G401.6 (cell line): ENCODE data around the gene SMYD3.

ENCODE experiments used
- FAIRE-seq: peaks from 2 replicates; lab custom pipeline; 2012; peaks lifted over from hg19 to GRCh38; lab: Jason Lieb, UNC

SMYD3 gene

DNA sequence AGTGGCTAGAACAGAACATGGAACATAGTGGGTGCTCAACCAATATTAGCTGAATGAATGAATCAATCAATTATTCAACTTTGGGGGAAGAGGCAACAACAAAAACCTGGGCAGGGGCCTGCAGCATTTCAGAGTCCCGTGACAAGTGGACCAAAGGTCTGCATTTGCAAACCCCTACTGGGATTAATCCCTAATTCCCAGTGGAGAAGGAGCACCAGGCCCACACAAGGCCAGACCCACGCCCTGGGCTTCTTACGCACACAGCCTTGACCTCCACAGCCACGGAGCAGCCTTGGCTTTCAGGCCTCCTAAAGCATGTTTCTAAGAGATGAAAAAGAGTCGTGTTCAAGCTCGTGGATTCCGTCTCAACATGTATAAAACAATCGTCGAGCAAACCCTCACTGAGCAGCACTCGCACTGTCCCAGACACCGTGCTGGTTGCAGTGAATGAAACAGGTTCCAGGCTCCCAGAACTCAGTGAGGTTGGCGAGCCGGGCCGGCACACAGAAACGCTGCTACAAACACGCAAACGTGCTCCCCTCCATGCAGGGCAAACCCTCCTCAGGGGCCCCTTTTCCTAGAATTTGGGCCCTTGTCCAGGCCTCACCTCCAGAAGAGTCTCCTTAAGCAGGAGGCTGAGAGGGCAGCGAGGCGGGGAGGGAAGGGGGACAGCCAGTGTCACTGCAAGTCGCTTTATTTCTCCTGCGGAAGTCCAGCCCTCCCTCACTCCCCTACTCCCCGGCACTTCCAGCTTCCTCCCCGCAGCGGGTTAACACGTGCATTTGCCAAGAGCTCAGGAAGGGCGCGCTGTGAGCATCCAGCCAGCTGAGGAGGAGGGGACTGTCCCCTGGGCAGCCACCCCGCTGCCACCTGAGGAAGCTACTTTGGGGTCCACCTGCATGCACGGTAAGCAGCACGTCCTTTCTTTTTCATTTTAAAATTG, 795.8 kb downstream of the SMYD3 start:
- no peak for FAIRE-seq

DNA sequence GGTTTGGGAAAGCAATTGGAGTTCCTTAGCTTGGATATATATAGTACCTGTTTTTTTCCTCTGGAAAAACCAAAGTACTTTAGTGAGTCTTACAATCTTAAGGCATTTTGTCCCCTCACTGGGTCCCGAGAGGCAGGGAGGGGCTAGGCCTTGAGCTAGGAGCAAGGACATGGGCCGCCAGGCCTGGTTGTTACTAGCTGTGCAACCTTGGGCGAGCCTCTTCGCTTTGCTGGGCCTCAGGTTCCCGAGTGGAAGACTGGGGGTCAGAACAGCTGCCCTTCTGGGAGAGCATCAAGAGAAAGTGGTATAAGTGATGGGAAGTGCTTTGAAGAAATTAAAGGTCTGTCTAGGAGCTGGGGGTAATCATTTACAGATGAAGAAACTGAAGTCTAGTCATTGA, 799.1 kb downstream of the SMYD3 start:
- no peak for FAIRE-seq

DNA sequence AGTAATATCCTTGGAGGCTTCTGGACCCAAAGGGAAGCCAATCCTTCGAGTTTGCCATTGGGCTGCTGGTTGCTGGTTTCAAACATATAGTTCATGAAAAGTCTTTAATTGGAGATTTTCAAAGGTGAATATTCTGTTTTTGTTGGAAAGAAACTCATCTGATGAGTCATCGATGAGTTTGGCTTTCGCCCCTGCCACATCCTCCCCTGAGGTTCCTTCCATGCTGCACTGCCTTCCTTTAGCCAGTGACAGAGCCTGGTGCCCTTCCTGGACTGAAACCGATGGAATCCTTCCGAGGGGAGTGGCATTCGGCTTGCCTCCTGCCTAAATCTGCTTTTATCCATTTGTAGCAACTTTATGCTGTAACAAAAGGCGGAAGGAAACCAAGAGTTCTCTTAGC, 802.3 kb downstream of the SMYD3 start:
- no peak for FAIRE-seq

DNA sequence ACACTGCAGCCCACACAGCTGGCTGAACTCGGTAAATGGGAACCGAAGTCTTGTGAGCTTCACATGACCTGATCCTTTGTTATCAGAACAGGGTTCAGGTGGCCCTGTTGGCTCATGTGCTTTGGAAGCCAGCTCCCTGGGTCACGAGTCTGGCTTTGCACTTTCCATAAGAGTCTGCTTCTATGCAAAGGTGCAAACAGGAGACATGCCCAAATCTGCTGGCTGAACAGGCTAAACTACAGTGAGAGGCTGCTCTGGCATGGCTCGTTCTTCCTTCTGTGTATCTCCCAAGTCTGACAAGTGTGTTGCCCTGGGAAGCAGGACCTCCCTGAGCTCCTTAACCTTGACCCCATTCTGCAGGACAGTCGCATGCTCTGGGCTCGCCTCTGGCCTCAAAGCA, 802.7 kb downstream of the SMYD3 start:
- no peak for FAIRE-seq

DNA sequence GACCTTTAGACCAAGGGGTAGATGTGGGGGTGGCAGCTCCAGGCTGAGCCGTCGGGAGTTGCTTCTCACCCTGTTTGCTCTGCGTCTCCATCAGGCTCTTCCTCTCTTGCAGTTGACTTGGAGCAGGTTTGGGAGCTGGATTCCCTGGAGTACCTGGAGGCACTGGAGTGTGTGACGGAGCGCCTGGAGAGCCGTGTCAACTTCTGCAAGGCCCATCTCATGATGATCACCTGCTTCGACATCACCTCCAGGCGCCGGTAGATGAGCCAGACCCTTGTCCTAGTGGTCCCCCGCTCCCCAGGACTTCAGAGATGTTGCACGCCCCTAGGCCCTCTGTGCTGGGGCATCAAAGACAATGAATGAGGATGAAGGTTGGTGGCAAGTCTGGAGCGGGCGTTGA, 804.7 kb downstream of the SMYD3 start:
- FAIRE-seq = no peak

DNA sequence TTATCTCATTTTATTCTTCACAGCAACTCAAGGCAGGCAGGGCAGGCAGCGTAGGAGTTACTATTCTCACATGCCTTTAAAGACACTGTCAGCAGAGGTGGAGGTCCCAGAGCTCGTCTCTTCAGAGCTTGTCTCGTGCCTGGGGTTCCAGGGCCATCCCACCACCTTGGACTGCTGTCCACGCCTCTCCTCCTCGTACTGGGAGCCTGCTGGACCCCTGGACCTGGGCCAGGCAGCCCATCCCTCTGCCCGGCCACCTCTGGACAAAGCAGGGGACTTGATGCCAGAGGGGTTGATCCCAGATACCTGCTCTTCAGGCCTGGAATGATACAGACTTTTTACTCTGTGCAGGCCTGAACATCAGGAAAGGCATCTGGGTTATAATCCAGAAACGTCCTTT, 805.4 kb downstream of the SMYD3 start:
- no peak for FAIRE-seq

DNA sequence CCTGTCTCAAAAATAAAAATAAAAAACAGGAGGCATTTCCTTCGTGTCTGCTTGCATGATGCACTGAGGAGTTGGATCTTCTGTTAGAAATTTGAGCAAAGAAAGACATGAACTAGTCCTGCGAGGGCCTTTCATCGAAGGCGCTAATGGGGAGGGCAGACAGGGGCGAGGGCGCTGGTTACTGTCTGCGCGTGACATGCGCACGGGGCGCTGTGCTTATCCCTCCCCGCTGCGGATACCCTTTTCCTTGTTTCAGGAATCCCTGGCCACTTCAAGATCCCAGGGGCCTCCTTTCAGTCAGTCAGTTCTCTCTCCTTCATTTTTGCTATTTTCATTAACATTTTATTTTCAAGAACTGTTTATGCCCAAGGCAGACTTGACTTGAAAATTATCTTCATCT, 806.4 kb downstream of the SMYD3 start:
- FAIRE-seq = no peak
